Measurements from ENCODE around the gene GGT7.

DNA sequence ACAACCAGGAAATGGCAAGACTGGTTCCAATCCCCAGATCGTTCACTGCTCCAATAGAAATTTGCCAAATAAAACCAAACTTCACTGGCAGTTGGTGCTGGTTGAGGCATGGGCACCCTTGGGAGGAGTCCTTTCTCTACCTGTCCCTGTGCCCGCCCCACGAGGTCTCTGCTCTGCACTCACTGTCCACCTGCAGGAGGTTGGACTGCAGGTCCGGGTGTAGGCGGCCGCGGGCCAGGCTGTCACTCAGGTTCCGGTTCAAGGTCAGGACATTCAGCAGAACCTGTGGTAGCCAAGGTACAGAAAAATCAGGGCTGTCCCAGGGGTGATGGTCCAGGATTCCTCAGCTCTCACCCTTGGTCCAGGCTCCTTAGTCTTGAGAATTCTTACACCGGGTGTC is 22.9 kb downstream of the GGT7 start:
- TF ChIP-seq CTCF (conservative IDR thresholded peaks at IDR 0.05; ENCODE audit: low read depth, low read length): no peak
- no peak for TF ChIP-seq CHD1 (IDR thresholded peaks at IDR 0.05; ENCODE audit: low read depth, low read length)
- no peak for TF ChIP-seq ELK1 (IDR thresholded peaks at IDR 0.05; ENCODE audit: borderline replicate concordance, low read depth, low read length)
- TF ChIP-seq POLR2A (IDR thresholded peaks at IDR 0.05; ENCODE audit: low read depth, low read length): no peak
